Stimulated activated naive CD8-positive, alpha-beta T cell treated with anti-CD3 and anti-CD28 coated beads, Interleukin-15, Interleukin-2, amounts not matched to agents 100 ng/mL and 50 ng/mL, for 24 hours (primary cell): Measurements from ENCODE around the gene CPE.

Experiments used
- H3K27ac Mint-ChIP-seq: one replicate; pipeline ENCODE4 v1.8.0; 2021; ENCODE audit warnings: mild to moderate bottlenecking, mixed read lengths
- H3K27me3 Mint-ChIP-seq: one replicate; pipeline ENCODE4 v1.8.0; 2021; ENCODE audit warnings: mixed read lengths
- H3K36me3 Mint-ChIP-seq: one replicate; pipeline ENCODE4 v1.8.0; 2021; ENCODE audit warnings: low read depth, mixed read lengths
- H3K4me1 Mint-ChIP-seq: one replicate; pipeline ENCODE4 v1.8.0; 2021; ENCODE audit warnings: low read depth, mixed read lengths
- H3K4me3 Mint-ChIP-seq: one replicate; pipeline ENCODE4 v1.8.0; 2021; ENCODE audit warnings: mild to moderate bottlenecking, mixed read lengths
- H3K9me3 Mint-ChIP-seq: one replicate; pipeline ENCODE4 v1.8.0; 2021; ENCODE audit warnings: mixed read lengths

The CPE gene

DNA sequence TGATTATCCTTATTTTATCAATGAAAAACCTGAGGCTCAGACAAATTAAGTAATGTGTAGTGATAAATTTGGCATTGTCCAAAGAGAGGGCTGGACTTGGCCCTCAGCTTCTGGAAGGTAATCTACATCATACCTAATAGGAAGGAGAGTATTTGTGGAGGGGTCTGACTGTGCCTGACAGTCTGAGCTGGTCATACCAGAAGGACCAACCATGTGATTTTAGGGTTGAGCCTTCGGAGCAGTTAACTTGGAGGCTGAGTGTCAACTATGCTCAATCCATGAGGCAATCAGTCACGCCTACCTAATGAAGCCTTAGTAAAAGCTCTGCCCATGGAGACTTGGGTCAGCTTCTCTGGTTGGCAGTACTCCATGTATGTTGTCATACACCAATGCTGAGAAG lies 136.4 kb downstream of the CPE start:
- Mint-ChIP-seq H3K27ac (no peak overlapping the region), H3K36me3 (no peaks in the 10 kb centered on the region), H3K4me3 (no peak overlapping the region), H3K27me3 (peaks cover 11% of the 10 kb centered on the region), H3K4me1 (no peaks in the 10 kb centered on the region), H3K9me3 (no peaks in the 10 kb centered on the region)

GRCh38 chr4:165516281-165516833 lies 137.5 kb downstream of the CPE start:
- Mint-ChIP-seq H3K4me1 (no peaks in the 10 kb centered on the region), H3K4me3 (no peak overlapping the region), H3K36me3 (no peaks in the 10 kb centered on the region), H3K9me3 (no peaks in the 10 kb centered on the region), H3K27me3 (peaks cover 11% of the 10 kb centered on the region), H3K27ac (no peak overlapping the region)

- Mint-ChIP-seq H3K36me3 (no peaks in the 10 kb centered on the region), H3K9me3 (no peaks in the 10 kb centered on the region), H3K27me3 (peaks cover 11% of the 10 kb centered on the region), H3K27ac (no peak overlapping the region), H3K4me1 (no peaks in the 10 kb centered on the region), H3K4me3 (no peak overlapping the region)
Observed at GRCh38 chr4:165517216-165517615, 138.4 kb downstream of the CPE start.

- H3K36me3 Mint-ChIP-seq, result no peaks in the 10 kb centered on the region
- H3K4me3 Mint-ChIP-seq, result no peak overlapping the region
- H3K27ac Mint-ChIP-seq, result no peak overlapping the region
- H3K4me1 Mint-ChIP-seq, result no peaks in the 10 kb centered on the region
- H3K27me3 Mint-ChIP-seq, result peaks cover 7% of the 10 kb centered on the region
- no peaks in the 10 kb centered on the region for H3K9me3 Mint-ChIP-seq
Observed at GRCh38 chr4:165518024-165518616, 139.3 kb downstream of the CPE start.

- Mint-ChIP-seq H3K9me3 (no peaks in the 10 kb centered on the region), H3K36me3 (no peaks in the 10 kb centered on the region), H3K4me3 (no peak overlapping the region), H3K4me1 (no peaks in the 10 kb centered on the region), H3K27me3 (peaks cover 7% of the 10 kb centered on the region), H3K27ac (no peak overlapping the region)
Observed at GRCh38 chr4:165518686-165519085, 139.9 kb downstream of the CPE start.

- no peak overlapping the region for H3K4me3 Mint-ChIP-seq
- no peaks in the 10 kb centered on the region for H3K36me3 Mint-ChIP-seq
- H3K9me3 Mint-ChIP-seq, result no peaks in the 10 kb centered on the region
- no peaks in the 10 kb centered on the region for H3K4me1 Mint-ChIP-seq
- peaks cover 4% of the 10 kb centered on the region for H3K27me3 Mint-ChIP-seq
- no peak overlapping the region for H3K27ac Mint-ChIP-seq
Observed at GRCh38 chr4:165519591-165519990, 140.8 kb downstream of the CPE start.

- Mint-ChIP-seq H3K9me3 (no peaks in the 10 kb centered on the region), H3K4me3 (no peak overlapping the region), H3K27ac (no peak overlapping the region), H3K4me1 (no peaks in the 10 kb centered on the region), H3K36me3 (no peaks in the 10 kb centered on the region), H3K27me3 (peaks cover 4% of the 10 kb centered on the region)
Observed at GRCh38 chr4:165520086-165520485, 141.3 kb downstream of the CPE start.

DNA sequence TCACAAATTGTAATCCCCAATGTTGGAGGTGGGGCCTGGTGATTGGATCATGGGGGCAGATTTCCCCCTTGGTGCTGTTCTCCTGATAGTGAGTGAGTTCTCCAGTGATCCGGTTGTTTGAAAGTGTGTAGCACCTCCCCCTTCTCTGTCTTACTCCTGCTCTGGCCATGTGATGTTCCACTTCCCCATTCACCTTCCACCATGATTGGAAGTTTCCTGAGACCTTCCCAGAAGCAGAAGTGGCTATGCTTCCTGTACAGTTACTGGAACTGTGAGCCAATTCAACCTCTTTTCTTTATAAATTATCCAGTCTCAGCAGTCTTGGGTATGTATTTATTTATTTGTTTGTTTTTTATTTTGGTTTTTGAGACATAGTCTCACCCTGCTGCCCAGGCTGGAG lies 143.2 kb downstream of the CPE start:
- Mint-ChIP-seq H3K4me3 (no peak overlapping the region), H3K9me3 (no peaks in the 10 kb centered on the region), H3K4me1 (no peaks in the 10 kb centered on the region), H3K27ac (no peak overlapping the region), H3K36me3 (no peaks in the 10 kb centered on the region), H3K27me3 (peaks cover 4% of the 10 kb centered on the region)

DNA sequence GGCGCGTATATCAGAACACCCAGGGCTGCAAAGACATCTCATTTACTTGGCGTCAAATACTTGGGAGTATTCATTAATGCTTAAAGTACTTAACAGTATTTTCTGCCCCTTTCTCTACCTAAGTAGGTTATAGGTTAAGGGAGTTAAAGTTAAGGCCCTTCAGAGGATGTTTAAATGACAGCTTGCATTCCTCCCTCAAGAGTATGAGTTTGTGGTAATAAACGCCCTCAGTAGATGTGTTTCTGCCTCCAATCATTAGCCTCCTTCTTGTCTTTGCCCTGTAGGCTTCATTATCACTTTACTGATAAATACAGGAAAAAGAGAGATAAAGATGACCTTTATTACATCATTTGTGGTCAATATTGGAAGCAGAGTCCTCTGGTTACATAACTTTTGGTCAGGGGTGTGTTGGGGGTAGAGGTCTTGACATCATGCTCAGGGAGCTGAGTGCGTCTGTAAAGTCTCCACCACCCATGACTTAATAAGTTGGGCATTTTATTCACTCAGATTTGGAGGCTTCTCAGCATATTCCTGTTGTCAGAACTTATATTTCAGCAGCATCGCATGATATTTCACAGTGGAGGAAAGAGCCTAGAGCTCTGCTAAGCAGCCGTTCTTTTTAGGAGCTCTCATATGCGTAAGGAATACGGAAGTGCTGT lies 145.9 kb downstream of the CPE start:
- no peaks in the 10 kb centered on the region for H3K27me3 Mint-ChIP-seq
- no peaks in the 10 kb centered on the region for H3K4me1 Mint-ChIP-seq
- no peaks in the 10 kb centered on the region for H3K36me3 Mint-ChIP-seq
- no peaks in the 10 kb centered on the region for H3K9me3 Mint-ChIP-seq
- no peak overlapping the region for H3K4me3 Mint-ChIP-seq
- no peak overlapping the region for H3K27ac Mint-ChIP-seq

GRCh38 chr4:165532976-165533375 lies 154.2 kb downstream of the CPE start:
- H3K4me3 Mint-ChIP-seq, result no peak overlapping the region
- H3K27ac Mint-ChIP-seq, result no peak overlapping the region
- H3K9me3 Mint-ChIP-seq, result no peaks in the 10 kb centered on the region
- peaks cover 9% of the 10 kb centered on the region for H3K27me3 Mint-ChIP-seq
- H3K4me1 Mint-ChIP-seq, result no peaks in the 10 kb centered on the region
- no peaks in the 10 kb centered on the region for H3K36me3 Mint-ChIP-seq

DNA sequence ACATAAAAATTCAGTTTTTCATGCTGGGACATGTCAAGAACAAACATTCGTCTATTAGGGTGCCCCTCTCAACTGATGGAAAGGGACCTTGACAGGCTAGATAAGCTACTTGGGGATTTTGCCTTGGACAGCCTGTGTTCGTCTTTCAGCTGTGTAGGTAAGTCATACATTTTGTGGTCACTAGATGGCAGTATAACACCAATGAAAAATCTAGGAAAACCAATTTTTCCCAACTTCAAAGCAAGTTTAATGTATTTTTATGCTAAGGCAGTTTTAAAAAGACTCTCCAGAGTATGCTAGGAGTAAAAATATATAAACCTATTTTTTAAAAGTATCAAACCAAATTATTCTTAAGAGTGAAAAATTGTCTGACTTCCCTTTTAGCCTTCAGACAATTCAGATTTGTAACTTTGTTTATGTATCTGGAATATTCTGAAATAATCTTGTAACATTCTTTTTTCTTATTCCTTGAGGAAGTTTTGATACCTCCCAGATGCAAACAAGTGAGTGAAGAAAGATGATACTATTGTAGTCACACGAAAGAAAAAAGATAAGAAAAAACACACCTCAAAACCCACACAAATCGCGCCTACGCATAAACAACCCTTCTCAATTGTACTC lies 158.3 kb downstream of the CPE start:
- no peak overlapping the region for H3K4me3 Mint-ChIP-seq
- no peaks in the 10 kb centered on the region for H3K36me3 Mint-ChIP-seq
- no peak overlapping the region for H3K27ac Mint-ChIP-seq
- H3K27me3 Mint-ChIP-seq, result peaks cover 14% of the 10 kb centered on the region
- no peaks in the 10 kb centered on the region for H3K4me1 Mint-ChIP-seq
- no peaks in the 10 kb centered on the region for H3K9me3 Mint-ChIP-seq

GRCh38 chr4:165539801-165540200 lies 161.0 kb downstream of the CPE start:
- no peaks in the 10 kb centered on the region for H3K4me1 Mint-ChIP-seq
- no peaks in the 10 kb centered on the region for H3K36me3 Mint-ChIP-seq
- H3K9me3 Mint-ChIP-seq, result no peaks in the 10 kb centered on the region
- H3K4me3 Mint-ChIP-seq, result no peak overlapping the region
- peaks cover 18% of the 10 kb centered on the region for H3K27me3 Mint-ChIP-seq
- no peak overlapping the region for H3K27ac Mint-ChIP-seq

DNA sequence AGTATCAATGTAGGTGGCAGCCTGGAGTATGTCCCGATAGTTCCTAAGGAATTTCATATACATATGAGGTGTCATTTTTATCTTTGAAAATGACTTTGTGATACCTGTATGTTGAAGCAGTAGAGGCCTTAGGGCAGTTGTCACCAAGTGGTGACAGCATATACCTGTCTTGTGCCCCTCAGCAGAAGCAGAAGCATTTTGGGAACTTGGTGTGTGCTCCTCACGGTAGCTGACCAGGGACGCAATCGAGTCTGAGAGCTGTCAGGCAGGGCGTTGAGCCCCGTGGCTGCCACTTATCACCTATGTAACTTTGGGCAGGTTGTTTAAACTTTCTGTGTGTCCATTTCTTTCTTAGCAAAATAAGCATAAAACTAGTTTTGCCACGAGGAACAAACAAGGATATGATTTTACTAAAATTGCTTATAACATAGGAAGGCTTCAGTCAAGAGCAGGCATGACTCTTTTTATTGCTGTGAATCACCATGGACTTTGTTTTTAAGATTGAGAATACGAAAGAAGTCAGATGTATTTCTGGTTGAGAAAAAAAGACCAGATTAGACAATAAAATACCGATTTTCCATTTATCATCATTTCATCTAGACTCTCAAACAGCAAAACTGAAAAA lies 161.5 kb downstream of the CPE start:
- Mint-ChIP-seq H3K27ac (no peak overlapping the region), H3K4me3 (no peak overlapping the region), H3K27me3 (peaks cover 18% of the 10 kb centered on the region)

GRCh38 chr4:165541851-165542459 lies 163.1 kb downstream of the CPE start:
- Mint-ChIP-seq H3K36me3 (no peaks in the 10 kb centered on the region), H3K9me3 (no peaks in the 10 kb centered on the region), H3K27ac (no peak overlapping the region), H3K4me1 (no peaks in the 10 kb centered on the region), H3K4me3 (no peak overlapping the region), H3K27me3 (peaks cover 14% of the 10 kb centered on the region)

More for the DNA sequence above, 161.5 kb downstream of the CPE start:
- Mint-ChIP-seq H3K36me3 (no peaks in the 10 kb centered on the region), H3K9me3 (no peaks in the 10 kb centered on the region), H3K4me1 (no peaks in the 10 kb centered on the region)

DNA sequence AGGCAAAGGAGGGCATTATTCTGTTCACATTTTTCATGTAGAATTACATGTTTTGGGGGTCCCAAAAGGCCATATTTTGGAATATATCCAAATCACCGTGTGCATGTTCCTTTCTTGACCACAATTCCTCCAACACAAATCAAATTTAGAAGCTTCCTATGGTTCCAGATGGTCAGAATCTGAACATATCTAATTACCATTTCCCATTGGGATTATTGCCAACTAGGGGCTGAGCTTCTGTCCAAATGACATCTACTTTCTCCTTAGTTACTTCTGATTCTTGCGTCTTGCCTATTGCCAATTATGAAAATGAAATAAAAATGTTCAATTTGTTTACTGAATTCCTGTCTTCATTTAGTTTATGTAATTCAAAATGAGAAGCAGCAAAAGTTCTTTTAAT lies 163.7 kb downstream of the CPE start:
- no peak overlapping the region for H3K27ac Mint-ChIP-seq
- no peaks in the 10 kb centered on the region for H3K9me3 Mint-ChIP-seq
- H3K36me3 Mint-ChIP-seq, result no peaks in the 10 kb centered on the region
- no peak overlapping the region for H3K4me3 Mint-ChIP-seq
- H3K27me3 Mint-ChIP-seq, result peaks cover 14% of the 10 kb centered on the region
- H3K4me1 Mint-ChIP-seq, result no peaks in the 10 kb centered on the region
